GM18909 (cell line): ENCODE results near the gene POU2F3.
A peak's percentile ranks its signal among the peaks of the same experiment; 100 is the strongest.

Experiments
- ATAC-seq: cut with Tn5 transposase; IDR thresholded peaks from one replicate; pipeline ENCODE4 v1.9.1; 2021; ENCODE audit warnings: mild to moderate bottlenecking; ENCODE audit not compliant: unreplicated experiment, poor library complexity

Gene POU2F3

DNA sequence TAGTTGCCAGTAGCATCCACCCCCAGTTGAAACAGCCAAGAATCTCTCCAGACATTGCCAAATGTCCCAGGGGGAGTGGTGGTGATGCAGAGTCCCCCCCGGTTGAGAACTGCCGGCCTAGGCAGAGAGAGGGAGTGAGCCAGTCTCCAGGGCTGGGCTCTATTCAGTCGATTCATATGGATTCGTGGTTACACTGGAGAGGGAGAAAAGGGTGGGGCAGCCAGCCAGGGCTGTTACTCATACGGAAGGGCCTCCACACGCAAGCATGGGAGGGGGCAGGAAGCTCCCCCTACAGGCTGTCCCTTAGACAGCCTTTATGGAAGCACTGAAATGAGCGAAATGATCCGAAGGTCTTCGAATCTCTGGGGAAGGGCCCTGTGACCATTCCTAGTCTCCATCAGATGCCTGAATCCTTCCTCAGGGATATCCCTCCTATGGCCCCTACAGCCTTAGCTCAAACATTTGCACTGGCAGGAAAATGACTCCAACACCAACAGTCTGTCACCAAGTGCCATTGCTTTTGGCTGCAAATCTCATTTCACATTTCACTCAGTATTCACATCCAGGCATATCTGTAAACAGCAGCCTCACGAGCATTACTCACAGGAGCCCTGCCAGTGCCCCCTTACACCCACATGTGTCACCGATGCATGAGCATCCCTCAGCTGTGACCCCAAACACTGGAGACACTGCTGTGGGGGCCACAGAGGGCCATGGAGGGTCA lies 66.7 kb downstream of the POU2F3 start:
- ATAC-seq = no peak

DNA sequence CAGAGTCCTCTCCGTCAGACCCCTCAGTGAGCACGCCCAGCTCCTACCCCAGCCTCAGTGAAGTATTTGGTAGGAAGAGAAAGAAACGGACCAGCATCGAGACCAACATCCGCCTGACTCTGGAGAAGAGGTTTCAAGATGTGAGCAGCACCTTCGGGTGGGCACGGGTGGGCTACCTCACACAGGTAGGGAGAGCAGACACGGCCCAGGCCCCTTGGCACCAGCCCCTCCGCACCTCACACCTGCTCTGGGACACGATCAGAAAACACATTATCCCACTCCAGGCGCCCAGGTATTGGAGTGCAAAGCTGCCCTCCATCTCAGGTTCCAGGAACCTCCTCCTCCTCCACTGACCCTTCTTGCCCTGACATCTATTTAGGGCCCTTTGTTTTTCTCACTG lies 67.5 kb downstream of the POU2F3 start:
- ATAC-seq = no peak

- no peak for ATAC-seq
Measured at GRCh38 chr11:120308081-120308480, 68.1 kb downstream of the POU2F3 start.

GRCh38 chr11:120310870-120311269 lies 70.9 kb downstream of the POU2F3 start:
- ATAC-seq = no peak

DNA sequence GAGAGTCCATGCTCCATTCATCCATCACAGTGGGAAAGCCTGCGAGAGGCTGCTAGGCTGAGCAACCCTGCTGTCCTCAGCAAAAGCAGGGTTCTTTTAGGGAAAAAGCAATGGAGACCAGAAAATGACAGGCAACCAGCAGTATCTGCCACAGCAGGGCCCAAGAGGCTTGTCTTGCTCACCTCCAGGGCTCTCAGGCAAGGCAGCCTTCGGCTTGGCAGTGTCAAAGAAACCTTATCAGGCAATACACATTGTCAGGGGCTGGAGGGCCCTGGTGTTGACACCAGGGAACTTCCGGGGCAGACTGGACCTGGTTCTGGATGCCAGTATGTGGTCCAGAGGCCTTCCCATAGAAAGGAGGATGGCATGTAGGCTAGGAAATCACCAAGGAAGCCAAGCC lies 74.9 kb downstream of the POU2F3 start:
- ATAC-seq = no peak

DNA sequence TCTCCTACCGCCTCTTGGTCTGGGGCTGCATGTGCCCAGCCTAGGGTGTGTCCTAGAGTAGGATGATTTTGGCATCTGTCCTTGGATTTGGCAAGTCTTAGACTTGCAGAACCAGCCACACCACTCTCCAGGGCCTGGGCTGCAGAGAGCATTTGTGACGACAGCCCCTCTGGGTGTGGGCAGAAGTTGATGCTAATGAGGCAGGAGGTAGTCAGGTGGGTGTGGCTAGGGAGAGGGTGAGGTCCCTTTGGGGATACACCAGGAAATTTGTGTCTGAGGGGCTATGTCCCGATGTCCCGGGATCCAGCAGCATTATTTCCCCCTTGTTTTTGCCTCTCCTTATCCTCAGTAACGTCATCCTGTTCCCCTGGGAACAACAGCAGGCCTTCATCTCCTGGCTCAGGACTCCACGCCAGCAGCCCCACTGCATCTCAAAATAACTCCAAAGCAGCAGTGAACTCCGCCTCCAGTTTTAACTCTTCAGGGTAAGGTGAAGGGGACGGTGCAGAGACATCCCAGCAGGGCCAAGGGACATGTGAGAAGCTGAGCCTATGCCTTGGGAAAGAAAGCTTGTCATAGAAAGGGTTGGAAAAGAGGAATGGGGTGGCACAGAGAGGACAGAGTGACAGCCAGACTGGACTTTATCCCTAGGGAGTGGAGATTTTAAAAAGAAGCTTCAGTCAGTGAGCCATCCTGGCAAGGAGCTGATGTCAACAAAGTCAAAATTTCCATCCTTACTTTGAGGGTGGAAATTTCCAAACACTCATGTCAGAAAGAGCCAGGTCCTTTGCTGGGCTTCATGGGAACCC lies 77.1 kb downstream of the POU2F3 start:
- ATAC-seq = no peak

DNA sequence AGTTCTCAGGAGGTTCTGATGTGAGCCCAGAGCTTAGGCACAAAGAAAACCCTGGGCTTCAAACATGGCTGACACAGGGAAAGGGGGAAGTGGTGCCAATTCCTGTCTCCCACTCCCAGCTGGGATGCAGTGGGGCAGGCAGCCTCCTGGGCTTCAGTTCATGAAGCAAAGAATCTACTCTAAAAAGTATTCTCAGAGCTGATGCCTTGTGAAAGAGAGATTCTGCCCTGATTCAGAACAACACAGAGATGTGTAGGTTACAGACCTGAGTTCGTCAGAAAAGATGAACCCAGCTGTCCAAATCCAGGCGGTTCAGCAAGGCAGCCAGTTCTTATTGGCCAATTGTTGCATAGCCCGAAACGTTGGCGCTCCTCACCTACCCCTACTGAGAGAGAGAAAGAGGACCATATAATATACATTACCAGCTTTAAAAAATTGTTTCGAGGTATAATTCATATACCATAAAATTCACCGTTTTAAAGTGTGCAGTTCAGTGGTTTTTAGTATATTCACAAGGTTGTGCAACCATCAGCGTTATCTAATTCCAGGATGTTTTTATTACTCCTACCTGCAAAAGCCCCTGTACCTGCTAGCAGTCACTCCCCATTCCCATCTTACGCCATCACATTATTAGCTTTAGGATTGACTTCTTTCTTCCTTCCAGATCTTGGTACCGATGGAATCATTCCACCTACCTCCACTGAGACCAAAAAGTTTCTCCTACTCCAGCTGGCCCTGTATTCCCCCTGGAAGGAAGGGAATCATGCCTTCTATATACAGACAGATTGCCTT lies 77.9 kb downstream of the POU2F3 start:
- ATAC-seq = no peak

DNA sequence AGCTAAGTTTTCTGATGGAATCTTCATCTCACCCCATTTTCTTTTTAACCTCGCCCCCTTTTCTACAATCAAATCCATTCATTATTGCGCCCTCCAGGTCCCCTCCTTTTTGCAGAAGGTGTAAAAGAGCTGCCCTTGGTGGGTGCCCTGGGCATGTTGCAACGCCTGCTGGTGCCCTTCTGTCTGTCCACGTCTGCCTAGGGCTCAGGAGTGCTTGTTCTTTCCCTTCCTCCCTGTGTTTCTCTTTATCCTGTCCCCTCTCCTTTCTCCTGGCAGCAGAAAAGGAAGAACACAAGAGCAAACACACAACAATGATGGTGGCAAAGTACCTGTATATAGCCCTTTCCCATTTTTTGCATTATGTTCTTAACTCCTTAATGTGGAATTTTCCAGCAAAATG lies 79.0 kb downstream of the POU2F3 start:
- ATAC-seq = no peak

DNA sequence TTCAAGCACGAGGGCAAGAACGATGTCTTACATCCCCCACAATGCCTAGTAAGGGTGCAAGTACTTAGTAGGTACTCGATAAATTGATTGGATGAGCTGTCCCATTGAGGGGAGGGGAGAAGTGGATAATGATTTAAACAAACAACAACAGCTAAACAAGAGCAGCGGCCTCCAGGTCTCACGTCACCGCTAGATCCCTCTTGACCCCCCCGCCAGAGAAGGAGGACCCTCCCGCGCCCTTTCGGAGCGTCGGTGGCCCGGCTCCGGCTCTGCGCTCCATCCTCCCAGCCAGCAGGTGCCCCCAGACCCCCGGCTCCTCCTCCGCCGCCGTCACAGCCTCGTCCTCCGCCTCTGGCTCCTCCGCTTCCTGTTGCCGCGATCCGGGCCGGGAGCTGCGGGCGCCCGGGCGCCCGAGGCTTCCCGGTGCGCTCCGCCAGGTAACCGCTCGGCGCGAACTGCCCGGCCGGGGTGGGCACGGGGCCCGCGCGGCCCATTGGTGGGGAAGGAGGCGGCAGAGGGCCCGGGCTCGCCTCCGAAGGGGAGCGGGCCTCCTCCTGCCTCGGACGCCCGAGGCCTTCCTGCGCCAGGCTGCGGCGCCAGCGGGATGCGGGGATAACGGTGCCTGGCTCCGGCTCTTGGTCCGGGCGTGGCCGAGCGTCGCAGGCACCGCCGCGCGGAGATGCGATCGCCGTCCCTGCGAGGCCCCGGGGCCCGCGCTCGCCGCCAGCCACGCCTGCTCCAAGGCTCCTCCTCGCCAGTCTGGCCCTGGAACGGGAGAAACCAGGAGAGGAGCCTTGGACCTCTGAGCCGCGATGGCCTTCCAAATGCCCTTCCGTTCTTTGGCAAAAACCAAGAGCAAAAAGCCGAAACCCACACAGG lies 85.2 kb downstream of the POU2F3 start, which contains the start of gene TLCD5:
TSS of gene TLCD5 (plus strand) at position 368 of the 879 bp plus-strand sequence. CDS start 2,143 bp downstream, outside the sequence.
- ATAC-seq = peak; percentile 44

GRCh38 chr11:120326228-120326627 lies 86.3 kb downstream of the POU2F3 start:
- no peak for ATAC-seq

- ATAC-seq = no peak
Measured at GRCh38 chr11:120326845-120327281, 86.9 kb downstream of the POU2F3 start.

GRCh38 chr11:120327311-120327710 lies 87.4 kb downstream of the POU2F3 start:
- ATAC-seq = no peak

DNA sequence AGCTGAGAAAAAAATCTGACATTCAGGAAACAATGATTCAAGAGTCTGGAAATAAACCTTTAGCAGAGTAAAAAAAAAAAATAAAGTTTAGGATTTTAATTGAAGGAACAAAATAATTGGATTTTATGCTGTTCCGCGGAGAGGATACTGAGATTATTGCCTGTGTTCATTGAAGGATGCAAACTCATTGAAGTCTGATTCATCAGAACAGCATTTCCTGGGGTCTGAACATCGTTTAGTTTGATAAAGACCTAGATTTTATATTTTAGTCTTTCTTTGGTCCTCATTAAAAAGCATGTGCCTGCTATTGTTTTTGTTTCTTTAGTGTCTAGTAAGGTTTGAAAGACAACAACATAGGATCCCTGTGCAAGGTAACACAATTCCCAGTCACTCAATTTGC lies 89.6 kb downstream of the POU2F3 start:
- no peak for ATAC-seq

DNA sequence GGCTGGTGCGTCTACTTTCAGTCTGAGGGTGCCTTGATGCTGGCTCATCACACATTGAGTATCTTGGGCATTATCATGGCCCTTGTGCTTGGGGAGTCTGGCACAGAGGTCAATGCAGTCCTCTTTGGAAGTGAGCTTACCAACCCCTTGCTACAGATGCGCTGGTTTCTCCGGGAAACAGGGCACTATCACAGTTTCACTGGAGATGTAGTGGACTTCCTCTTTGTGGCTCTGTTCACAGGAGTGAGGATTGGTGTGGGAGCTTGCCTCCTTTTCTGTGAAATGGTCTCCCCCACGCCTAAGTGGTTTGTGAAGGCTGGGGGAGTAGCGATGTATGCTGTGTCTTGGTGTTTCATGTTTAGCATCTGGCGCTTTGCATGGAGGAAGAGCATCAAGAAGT lies 90.1 kb downstream of the POU2F3 start:
- ATAC-seq = no peak

DNA sequence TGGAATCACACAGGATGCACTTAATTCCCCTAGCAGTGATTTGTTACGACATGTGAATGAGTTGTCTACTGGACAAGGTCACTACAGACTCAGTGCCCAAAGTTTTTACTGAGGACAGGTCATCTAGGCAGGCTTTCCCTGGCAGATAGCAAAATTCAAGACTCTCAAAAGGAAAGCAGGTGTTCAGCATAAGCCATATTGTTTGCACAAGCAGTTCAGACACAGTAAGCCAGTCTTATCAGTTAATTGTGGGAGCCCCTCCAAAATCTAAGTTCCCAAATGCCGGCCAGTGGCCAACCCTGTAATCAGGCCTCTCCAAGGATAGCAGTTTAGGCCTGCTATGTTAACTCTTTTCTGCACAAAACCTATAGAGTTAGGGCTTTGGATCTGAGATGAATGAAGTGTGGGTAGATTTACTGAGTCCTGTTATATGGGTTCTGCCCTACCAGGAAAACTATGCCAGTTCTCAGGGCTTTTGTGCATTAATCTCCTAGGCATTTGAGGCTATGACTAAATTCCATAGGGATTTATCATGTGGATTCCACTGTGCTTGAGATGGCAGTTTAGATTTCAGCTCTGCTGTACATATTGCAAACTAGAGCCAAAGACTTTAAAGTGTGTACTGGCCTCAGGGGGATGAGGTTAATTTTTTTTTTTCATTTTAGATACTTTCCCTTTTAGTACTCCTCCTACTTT lies 91.5 kb downstream of the POU2F3 start:
- no peak for ATAC-seq

- ATAC-seq = no peak
Measured at GRCh38 chr11:120332822-120333716, 93.1 kb downstream of the POU2F3 start.

- no peak for ATAC-seq
Measured at GRCh38 chr11:120333801-120334200, 93.9 kb downstream of the POU2F3 start.

DNA sequence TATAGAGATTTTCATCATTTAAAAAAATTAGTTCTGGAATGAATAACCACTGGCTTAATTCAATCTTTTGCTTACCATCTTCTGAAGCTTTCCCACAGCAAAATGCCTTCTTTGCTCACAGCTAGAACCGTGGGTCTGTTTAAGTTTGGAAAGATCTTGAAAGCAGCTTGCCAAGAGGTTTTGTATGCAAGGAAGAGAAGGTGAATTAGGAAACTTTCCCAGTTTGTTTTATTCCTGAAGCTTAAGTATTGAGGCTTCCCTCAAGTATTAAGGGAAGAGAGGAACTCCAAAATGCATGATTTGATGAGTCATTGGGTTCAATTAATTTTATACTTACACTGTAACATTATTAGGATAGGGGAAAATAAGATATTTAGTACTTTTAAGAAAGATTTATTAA lies 94.4 kb downstream of the POU2F3 start:
- ATAC-seq = no peak
